Measurements from ENCODE around the gene DMRTA1. TPM values are rescaled to one million over a fixed set of nuclear protein-coding genes. Genes with fewer than 3 reads are reported as not detected.
"Not testable (repeated sequence)": the region's sequence is repeated elsewhere in the genome, so short reads cannot be mapped to it uniquely, and the experiment has no call there.

The DMRTA1 gene
- total RNA-seq, 1 experiment from 2014 or later, result not detected

DNA sequence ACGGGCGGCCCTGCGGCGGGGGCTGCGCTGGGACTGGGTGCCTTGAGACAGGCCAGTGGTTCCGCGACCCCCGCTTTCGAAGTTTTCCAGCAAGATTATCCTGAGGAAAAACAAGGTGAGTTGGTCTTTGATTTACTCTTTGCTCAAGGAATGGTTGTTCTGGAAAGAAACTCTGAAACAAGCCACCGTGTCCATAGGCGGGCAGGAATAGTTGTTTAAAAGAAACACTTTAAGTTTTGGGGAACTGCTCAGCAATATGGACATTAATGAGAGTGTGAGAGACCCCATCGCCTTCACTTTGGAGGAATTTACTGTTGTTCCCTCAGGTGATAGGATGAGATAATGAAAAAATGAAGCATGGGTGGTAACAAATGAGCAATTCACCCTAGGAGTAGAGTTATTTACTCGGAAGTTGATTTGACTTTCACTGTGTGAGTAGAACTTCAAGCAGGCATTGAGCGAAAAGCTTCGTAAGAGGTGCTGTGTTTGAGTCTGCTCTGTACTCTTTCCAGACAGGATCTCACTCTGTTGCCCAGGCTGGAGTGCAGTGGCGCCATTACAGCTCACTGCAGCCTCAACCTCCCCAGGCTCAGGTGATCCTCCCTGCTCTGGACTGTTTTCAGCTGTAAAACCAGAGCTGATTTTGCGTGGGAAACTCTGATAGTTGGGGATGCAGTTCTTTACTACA lies 1.1 kb downstream of the DMRTA1 start:
- Histone ChIP-seq H3K36me3 (no peaks in the 10 kb centered on the region), H3K27me3 (no peaks in the 10 kb centered on the region), H3K9me3 (no peaks in the 10 kb centered on the region), H3K4me3 (no peak overlapping the region)
- DNase-seq, result no peak

DNA sequence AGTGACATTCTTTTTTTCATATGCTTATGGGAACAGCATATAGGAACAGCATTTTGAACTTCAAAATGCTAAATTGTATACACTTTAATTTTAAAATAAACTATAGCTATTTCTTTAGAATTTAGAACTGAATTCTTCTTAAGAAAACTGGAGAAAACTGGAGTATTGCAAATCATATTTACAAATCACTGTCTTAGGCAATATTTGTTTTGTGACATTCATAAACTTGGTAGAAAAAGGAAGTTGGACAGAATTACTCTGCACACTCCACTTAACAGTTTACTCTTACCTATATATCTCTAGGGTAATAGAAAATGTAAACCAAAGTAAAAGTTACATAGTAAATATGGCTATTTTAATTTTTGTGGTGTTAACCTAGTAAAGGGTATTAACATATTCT lies 3.1 kb downstream of the DMRTA1 start:
- H3K4me3 ChIP-seq, result no peak overlapping the region
- H3K36me3 ChIP-seq, result no peaks in the 10 kb centered on the region
- no peaks in the 10 kb centered on the region for H3K27me3 ChIP-seq
- no peaks in the 10 kb centered on the region for H3K9me3 ChIP-seq
- DNase-seq, result no peak

GRCh38 chr9:22452415-22453010 lies 5.9 kb downstream of the DMRTA1 start:
- Histone ChIP-seq H3K4me3 (no peak overlapping the region), H3K27me3 (no peaks in the 10 kb centered on the region), H3K36me3 (no peaks in the 10 kb centered on the region), H3K9me3 (no peaks in the 10 kb centered on the region)
- DNase-seq, result no peak

DNA sequence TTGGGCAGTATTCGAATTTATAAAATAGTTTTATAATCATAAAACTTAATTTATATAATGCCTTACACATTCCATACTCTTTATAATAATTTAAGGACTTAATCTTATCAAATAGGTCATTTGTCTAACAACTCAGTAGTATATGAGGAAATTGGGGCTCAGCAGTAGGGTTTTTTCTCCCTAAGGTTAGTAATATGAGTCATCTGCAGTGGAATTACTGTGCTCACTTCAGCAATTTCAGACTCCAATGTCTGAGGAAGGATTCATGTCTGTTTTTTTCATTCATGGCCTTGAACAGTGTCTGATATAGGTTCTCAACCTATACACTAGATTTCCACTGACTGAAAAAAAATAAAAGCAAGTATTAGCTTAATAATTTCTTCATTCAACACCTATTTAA lies 7.4 kb downstream of the DMRTA1 start:
- no peaks in the 10 kb centered on the region for H3K36me3 ChIP-seq
- no peaks in the 10 kb centered on the region for H3K27me3 ChIP-seq
- H3K4me3 ChIP-seq, result no peak overlapping the region
- no peak for DNase-seq
- H3K9me3 ChIP-seq, result no peaks in the 10 kb centered on the region

DNA sequence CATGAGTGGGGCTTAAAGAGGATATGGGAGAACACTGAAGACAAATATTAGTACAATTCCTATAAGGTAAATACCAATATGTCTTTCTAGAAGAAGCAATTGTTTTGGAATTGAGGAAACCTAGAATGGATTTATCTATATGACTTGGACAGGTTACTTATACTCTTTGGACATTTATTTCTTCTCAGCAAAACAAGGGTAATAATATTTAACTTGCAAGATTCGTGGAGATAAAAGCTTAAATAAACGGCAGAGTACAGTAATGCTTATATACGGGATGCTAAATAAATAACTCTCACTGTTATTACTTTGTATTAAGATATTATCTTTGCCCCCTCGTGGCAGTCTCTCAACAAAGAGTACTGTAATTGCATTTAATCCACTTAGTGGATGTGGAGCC lies 8.6 kb downstream of the DMRTA1 start:
- no peaks in the 10 kb centered on the region for H3K9me3 ChIP-seq
- DNase-seq, result no peak
- H3K36me3 ChIP-seq, result no peaks in the 10 kb centered on the region
- no peaks in the 10 kb centered on the region for H3K27me3 ChIP-seq
- H3K4me3 ChIP-seq, result no peak overlapping the region

GRCh38 chr9:22457448-22457847 lies 10.8 kb downstream of the DMRTA1 start:
- H3K4me3 ChIP-seq, result no peak overlapping the region
- H3K9me3 ChIP-seq, result no peaks in the 10 kb centered on the region

DNA sequence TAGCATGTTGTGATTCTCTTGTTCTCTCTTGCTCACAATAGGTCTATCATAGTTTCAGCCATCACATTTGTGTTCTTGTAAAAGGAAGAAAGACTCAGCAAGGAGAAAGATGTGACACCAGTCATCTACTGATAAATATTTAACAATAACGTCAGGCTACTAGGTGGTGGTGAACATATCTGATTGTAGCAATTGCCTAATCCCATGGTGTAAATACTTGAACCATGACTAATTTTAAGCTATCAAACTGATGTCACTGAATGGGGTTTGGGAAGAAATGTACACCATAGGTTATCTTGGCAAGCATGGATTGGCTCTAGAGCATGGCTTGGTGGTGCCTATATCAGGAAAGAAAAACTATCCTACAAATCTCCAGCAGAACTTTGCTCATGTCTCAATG lies 16.6 kb downstream of the DMRTA1 start:
- Histone ChIP-seq H3K27me3 (no peaks in the 10 kb centered on the region), H3K9me3 (no peaks in the 10 kb centered on the region), H3K4me3 (no peak overlapping the region), H3K36me3 (no peaks in the 10 kb centered on the region)
- DNase-seq, result no peak

More at GRCh38 chr9:22457448-22457847, 10.8 kb downstream of the DMRTA1 start:
- no peaks in the 10 kb centered on the region for H3K27me3 ChIP-seq
- no peaks in the 10 kb centered on the region for H3K36me3 ChIP-seq
- no peak for DNase-seq

DNA sequence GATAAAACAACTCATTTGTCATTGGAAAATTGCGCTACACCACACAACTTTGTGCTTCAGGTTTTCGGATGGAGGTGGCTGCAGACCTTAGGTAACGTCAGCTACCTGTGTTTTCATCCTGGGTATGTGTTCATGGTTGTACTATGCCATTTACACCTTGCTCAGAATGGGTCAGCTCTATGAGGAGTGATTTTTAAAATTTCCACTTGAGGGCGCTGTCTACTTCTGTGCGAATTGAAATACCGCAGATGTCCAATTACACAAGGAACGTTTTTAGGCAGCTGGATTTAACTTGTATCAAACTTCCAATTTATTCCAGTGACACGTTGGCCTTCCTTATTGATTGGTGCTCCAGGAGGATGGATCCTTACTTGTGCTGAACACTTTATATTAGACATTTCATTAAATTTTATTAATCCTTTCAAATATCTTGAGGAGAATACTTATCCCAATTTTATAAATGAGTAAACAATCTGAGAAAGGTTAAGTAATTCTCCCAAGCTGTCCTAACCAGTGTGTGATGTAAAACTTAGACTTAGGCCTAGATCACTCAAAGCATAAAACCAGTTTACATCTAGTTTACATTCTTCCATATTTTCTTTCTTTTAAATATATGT lies 23.4 kb downstream of the DMRTA1 start:
- no peaks in the 10 kb centered on the region for H3K36me3 ChIP-seq
- no peaks in the 10 kb centered on the region for H3K27me3 ChIP-seq
- no peak for DNase-seq
- no peaks in the 10 kb centered on the region for H3K9me3 ChIP-seq
- no peak overlapping the region for H3K4me3 ChIP-seq

DNA sequence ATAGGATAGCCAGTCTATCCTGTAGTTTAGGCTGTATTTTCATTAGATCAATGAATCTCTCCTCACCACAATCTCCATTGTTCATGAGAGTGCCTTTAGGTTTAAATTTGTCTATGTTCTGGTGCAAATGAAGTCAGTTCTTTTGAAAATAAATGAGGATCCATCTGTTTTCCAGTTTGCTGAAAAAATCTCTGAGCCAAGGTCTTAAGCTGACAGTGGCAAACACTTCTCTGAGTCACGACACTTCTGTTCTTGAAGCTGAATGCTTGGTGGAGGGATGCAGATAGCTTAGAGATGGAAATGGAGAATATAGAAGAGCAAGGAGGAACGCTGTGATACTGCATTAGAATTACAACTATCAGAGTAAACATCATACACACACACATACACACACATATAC lies 34.9 kb downstream of the DMRTA1 start:
- DNase-seq, result no peak
- Histone ChIP-seq H3K27me3 (no peaks in the 10 kb centered on the region), H3K36me3 (no peaks in the 10 kb centered on the region), H3K9me3 (no peaks in the 10 kb centered on the region), H3K4me3 (no peak overlapping the region)

- Histone ChIP-seq H3K4me3 (no peak overlapping the region), H3K9me3 (no peaks in the 10 kb centered on the region), H3K36me3 (no peaks in the 10 kb centered on the region), H3K27me3 (no peaks in the 10 kb centered on the region)
- DNase-seq, result no peak
These were observed 37.0 kb downstream of the DMRTA1 start for GRCh38 chr9:22483528-22484070.

- H3K36me3 ChIP-seq, H3K27me3 ChIP-seq, H3K4me3 ChIP-seq, DNase-seq, H3K9me3 ChIP-seq: not testable (repeated sequence)
These were observed 49.6 kb downstream of the DMRTA1 start for GRCh38 chr9:22496197-22496596.
